ENCODE measurements around the gene RTN3. TPM values are rescaled to one million over a fixed set of nuclear protein-coding genes. Genes with fewer than 3 reads are reported as not detected.

RTN3 gene
- total and polyA plus RNA-seq, 9 of the 15 experiments (the other 6 are each of a cell fraction or from before 2014, with no cell fraction given): 41.6 to 169 (median 93.5) TPM

DNA sequence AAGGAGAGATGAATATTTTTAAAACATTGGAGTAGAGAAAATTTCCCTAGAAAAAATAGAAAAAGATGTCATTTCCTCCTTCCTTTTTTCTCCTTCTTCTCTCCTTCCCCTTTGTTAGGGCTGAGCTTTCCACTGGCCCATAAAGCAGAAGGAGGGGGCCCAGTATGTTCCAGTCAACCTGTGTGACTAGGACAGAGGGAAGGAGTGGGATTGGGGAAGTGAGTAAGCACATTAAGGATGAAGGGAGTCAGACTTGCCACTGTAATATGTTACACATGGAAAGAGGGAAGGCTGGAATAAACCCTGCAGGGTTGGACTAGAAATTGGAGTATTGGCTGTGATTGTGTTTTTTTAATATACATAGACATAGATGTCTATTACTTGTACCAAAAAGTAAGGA is 111.9 kb downstream of the RTN3 start:
- DNase-seq (ENCODE audit: extremely low read depth in 1 of 4, low spot score in 3 of 4) (no peak), ATAC-seq (no peak), FAIRE-seq (no peak)
- no peak overlapping the region for H3K4me3 ChIP-seq
- no TSS peak for BruUV-seq (replicated peaks)
- H3K9ac ChIP-seq (ENCODE audit: insufficient read depth in 1 of 2, low read depth in 2 of 2, low read length in 2 of 2): no peak overlapping the region
- TF ChIP-seq DMBX1 (CRISPR knock-in tag; IDR thresholded peaks at IDR 0.05; ENCODE audit: borderline replicate concordance): no peak
- TF ChIP-seq YY1 (IDR thresholded peaks at IDR 0.05; ENCODE audit: borderline replicate concordance in 1 of 3, control insufficient read depth in 1 of 3, extremely low read depth in 1 of 3, insufficient read depth in 3 of 3, insufficient read length in 1 of 3, insufficient replicate concordance in 2 of 3, low read depth in 1 of 3, low read length in 2 of 3): no peak
- TF ChIP-seq SREBF1 (IDR thresholded peaks at IDR 0.05; ENCODE audit: borderline replicate concordance, low read depth, low read length): no peak
- TF ChIP-seq ETV6 (IDR thresholded peaks at IDR 0.05; ENCODE audit: borderline replicate concordance in 1 of 2, low read depth in 2 of 2, low read length in 1 of 2): no peak
- TF ChIP-seq ETV6 (CRISPR knock-in tag; IDR thresholded peaks at IDR 0.05; ENCODE audit: borderline replicate concordance): no peak
- TF ChIP-seq SMAD1 (IDR thresholded peaks at IDR 0.05; ENCODE audit: low read depth, low read length, partially characterized antibody): no peak
- TF ChIP-seq ZFP30 (CRISPR knock-in tag; IDR thresholded peaks at IDR 0.05; ENCODE audit: borderline replicate concordance): no peak
- no peak for TF ChIP-seq CCNT2 (IDR thresholded peaks at IDR 0.05; ENCODE audit: borderline replicate concordance, extremely low read depth, insufficient read length, low read depth, low read length)
- TF ChIP-seq RHOXF2B (CRISPR knock-in tag; conservative IDR thresholded peaks at IDR 0.05): no peak
- no peak for TF ChIP-seq BCL6 (CRISPR knock-in tag; IDR thresholded peaks at IDR 0.05)
- H3K27me3 ChIP-seq (ENCODE audit: control insufficient read depth in 2 of 2, insufficient read depth in 2 of 2, low read length in 2 of 2): peaks cover 8 to 13% of the 10 kb centered on the region in 2 experiments; a peak in 3 of 5 replicates
- H3K27ac ChIP-seq (ENCODE audit: extremely low read depth, low read depth, low read length): no peak overlapping the region
- H4K20me1 ChIP-seq (replicated peaks; ENCODE audit: control insufficient read depth, insufficient read depth, low read length): no peaks in the 10 kb centered on the region
- in situ Hi-C loops (cut with MboI) (no loop called here), intact Hi-C loops (cut with micrococcal nuclease) (no loop called here)
- POLR2A ChIA-PET: interaction anchor here (0.8 to 1.4 kb wide), 3 partner anchors 10 to 69 kb away, joined by 3 read pairs; no protein-coding TSS in a partner anchor
- H3K9me3 ChIP-seq (replicated peaks; ENCODE audit: control insufficient read depth, insufficient read depth, low read depth, low read length): 0 out of 2 replicates have a peak, but pooled peaks cover 4% of the 10 kb centered on the region
- H3K4me1 ChIP-seq (replicated peaks in 1 of 2; ENCODE audit: control insufficient read depth in 2 of 2, insufficient read depth in 2 of 2, low read length in 2 of 2): no peaks in the 10 kb centered on the region; a peak in 1 of 5 replicates
- no peaks in the 10 kb centered on the region for H3K9me1 ChIP-seq (ENCODE audit: control insufficient read depth, insufficient read depth, low read length)
- CTCF ChIA-PET (ENCODE audit: low intra/inter-chr PET ratio): no interaction called here
- no peak overlapping the region for H2AFZ ChIP-seq (ENCODE audit: low read depth, low read length)
- no peak overlapping the region for H3K4me2 ChIP-seq (ENCODE audit: insufficient read depth, low read length)
- no peaks in the 10 kb centered on the region for H3K36me3 ChIP-seq (ENCODE audit: control insufficient read depth, insufficient read depth, low read length)
- no peaks in the 10 kb centered on the region for H3K79me2 ChIP-seq (ENCODE audit: control insufficient read depth, insufficient read depth, low read length)

All from K562 (cell line).